Stimulated activated CD8-positive, alpha-beta memory T cell treated with anti-CD3 and anti-CD28 coated beads, Interleukin-4, amount 100 ng/mL, for 1 hour (primary cell): ENCODE results near the gene THBS2.
"Not testable (repeated sequence)": the region's sequence is repeated elsewhere in the genome, so short reads cannot be mapped to it uniquely, and the experiment has no call there.

ENCODE experiments used
- DNase-seq, 2 donors: peaks; one replicate each; pipeline ENCODE4 v3.0.0-alpha.2; 2020; ENCODE audit warnings: low read depth in 2 of 2, low spot score in 1 of 2

Gene THBS2

GRCh38 chr6:169186496-169187169 lies 67.0 kb downstream of the THBS2 start:
- no peak for DNase-seq

GRCh38 chr6:169185692-169186485 lies 67.8 kb downstream of the THBS2 start:
- no peak for DNase-seq

GRCh38 chr6:169185011-169185521 lies 68.6 kb downstream of the THBS2 start:
- DNase-seq: no peak

- no peak for DNase-seq
Measured at GRCh38 chr6:169184419-169184818, 69.2 kb downstream of the THBS2 start.

GRCh38 chr6:169183233-169183632 lies 70.4 kb downstream of the THBS2 start:
- DNase-seq: no peak

GRCh38 chr6:169179831-169180230 lies 73.8 kb downstream of the THBS2 start:
- DNase-seq: not testable (repeated sequence)

GRCh38 chr6:169177516-169178166 lies 76.0 kb downstream of the THBS2 start:
- DNase-seq: no peak

GRCh38 chr6:169176361-169176991 lies 77.2 kb downstream of the THBS2 start:
- DNase-seq: no peak

- DNase-seq: no peak
Measured at GRCh38 chr6:169175360-169175887, 78.2 kb downstream of the THBS2 start.

- no peak for DNase-seq
Measured at GRCh38 chr6:169174516-169175359, 78.9 kb downstream of the THBS2 start.

- no peak for DNase-seq
Measured at GRCh38 chr6:169173532-169174268, 79.9 kb downstream of the THBS2 start.

- DNase-seq: no peak
Measured at GRCh38 chr6:169172946-169173345, 80.7 kb downstream of the THBS2 start.

GRCh38 chr6:169172456-169172855 lies 81.2 kb downstream of the THBS2 start:
- DNase-seq: no peak

GRCh38 chr6:169171951-169172350 lies 81.7 kb downstream of the THBS2 start:
- no peak for DNase-seq

GRCh38 chr6:169171016-169171415 lies 82.6 kb downstream of the THBS2 start:
- no peak for DNase-seq

GRCh38 chr6:169170583-169170955 lies 83.1 kb downstream of the THBS2 start:
- no peak for DNase-seq

- DNase-seq: no peak
Measured at GRCh38 chr6:169169941-169170582, 83.6 kb downstream of the THBS2 start.

- DNase-seq: no peak
Measured at GRCh38 chr6:169169375-169169774, 84.3 kb downstream of the THBS2 start.

- no peak for DNase-seq
Measured at GRCh38 chr6:169168706-169169105, 84.9 kb downstream of the THBS2 start.
